ENCODE data around the gene PRDX5.
A peak's percentile ranks its signal among the peaks of the same experiment; 100 is the strongest.

PRDX5 gene

DNA sequence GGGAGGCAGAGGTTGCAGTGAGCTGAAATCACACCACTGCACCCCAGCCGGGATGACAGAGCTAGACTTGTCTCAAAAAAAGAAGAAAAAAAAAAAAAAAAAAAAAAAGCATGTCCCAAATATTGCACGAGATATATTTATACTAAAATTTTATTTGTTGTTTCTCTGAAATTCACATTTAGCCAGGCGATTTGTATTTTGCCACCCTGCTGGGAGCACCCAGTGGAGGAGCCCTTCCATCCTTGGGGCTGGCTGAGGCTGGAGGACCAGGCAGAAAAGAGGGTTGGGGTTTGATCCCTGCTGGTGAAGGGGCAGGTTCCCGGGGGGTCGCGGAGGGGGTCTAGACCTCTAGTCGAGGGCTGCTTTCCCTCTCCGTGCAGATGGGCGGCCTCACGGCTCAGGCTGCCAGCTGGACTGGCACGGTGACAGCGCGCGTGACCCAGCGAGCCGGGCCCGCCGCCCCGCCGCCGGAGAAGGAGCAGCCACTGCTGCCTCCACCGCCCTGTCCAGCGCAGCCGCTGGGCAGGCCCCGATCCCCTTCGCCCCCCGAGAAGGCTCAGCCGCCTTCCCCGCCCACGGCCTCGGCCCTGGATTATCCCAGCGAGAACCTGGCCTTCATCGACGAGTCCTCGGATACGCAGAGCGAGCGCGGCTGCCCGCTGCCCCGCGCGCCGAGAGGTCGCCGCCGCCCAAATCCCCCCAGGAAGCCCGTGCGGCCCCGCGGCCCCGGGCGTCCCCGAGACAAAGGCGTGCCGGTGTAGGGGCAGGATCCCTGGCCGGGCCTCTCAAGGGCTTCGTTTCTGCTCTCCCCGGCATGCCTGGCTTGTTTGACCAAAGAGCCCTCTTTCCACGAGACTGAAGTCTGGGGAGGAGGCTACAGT is 18.7 kb upstream of the PRDX5 start:
- TF ChIP-seq, protein P1, sequence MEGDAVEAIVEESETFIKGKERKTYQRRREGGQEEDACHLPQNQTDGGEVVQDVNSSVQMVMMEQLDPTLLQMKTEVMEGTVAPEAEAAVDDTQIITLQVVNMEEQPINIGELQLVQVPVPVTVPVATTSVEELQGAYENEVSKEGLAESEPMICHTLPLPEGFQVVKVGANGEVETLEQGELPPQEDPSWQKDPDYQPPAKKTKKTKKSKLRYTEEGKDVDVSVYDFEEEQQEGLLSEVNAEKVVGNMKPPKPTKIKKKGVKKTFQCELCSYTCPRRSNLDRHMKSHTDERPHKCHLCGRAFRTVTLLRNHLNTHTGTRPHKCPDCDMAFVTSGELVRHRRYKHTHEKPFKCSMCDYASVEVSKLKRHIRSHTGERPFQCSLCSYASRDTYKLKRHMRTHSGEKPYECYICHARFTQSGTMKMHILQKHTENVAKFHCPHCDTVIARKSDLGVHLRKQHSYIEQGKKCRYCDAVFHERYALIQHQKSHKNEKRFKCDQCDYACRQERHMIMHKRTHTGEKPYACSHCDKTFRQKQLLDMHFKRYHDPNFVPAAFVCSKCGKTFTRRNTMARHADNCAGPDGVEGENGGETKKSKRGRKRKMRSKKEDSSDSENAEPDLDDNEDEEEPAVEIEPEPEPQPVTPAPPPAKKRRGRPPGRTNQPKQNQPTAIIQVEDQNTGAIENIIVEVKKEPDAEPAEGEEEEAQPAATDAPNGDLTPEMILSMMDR (IDR thresholded peaks at IDR 0.05; ENCODE audit: insufficient read depth, low read length, poor library complexity, severe bottlenecking): no peak
- Histone ChIP-seq H3K36me3 (ENCODE audit: control insufficient read depth, insufficient read depth, low read length) (no peaks in the 10 kb centered on the region), H3K4me3 (replicated peaks; ENCODE audit: low read depth, low read length) (no peak overlapping the region), H3K27me3 (replicated peaks; ENCODE audit: control insufficient read depth, insufficient read depth, low read length) (peaks cover 5% of the 10 kb centered on the region)
- DNase-seq (ENCODE audit: extremely low read depth, insufficient read length): peak; percentile 9

GRCh38 chr11:64299847-64300648 is 17.9 kb upstream of the PRDX5 start, which contains the start of gene CATSPERZ:
Gene CATSPERZ, plus strand, starts transcription at chr11:64300358. Its CDS starts 53 bp downstream, at chr11:64300411.
- TF ChIP-seq, protein P1 (IDR thresholded peaks at IDR 0.05; ENCODE audit: insufficient read depth, low read length, poor library complexity, severe bottlenecking): peak; percentile 21
- DNase-seq (ENCODE audit: extremely low read depth, insufficient read length): peak; percentile 9
- Histone ChIP-seq H3K36me3 (ENCODE audit: control insufficient read depth, insufficient read depth, low read length) (no peaks in the 10 kb centered on the region), H3K4me3 (replicated peaks; ENCODE audit: low read depth, low read length) (peak within 1 kb of the TSS; percentile 25), H3K27me3 (replicated peaks; ENCODE audit: control insufficient read depth, insufficient read depth, low read length) (peaks cover 3% of the 10 kb centered on the region)

DNA sequence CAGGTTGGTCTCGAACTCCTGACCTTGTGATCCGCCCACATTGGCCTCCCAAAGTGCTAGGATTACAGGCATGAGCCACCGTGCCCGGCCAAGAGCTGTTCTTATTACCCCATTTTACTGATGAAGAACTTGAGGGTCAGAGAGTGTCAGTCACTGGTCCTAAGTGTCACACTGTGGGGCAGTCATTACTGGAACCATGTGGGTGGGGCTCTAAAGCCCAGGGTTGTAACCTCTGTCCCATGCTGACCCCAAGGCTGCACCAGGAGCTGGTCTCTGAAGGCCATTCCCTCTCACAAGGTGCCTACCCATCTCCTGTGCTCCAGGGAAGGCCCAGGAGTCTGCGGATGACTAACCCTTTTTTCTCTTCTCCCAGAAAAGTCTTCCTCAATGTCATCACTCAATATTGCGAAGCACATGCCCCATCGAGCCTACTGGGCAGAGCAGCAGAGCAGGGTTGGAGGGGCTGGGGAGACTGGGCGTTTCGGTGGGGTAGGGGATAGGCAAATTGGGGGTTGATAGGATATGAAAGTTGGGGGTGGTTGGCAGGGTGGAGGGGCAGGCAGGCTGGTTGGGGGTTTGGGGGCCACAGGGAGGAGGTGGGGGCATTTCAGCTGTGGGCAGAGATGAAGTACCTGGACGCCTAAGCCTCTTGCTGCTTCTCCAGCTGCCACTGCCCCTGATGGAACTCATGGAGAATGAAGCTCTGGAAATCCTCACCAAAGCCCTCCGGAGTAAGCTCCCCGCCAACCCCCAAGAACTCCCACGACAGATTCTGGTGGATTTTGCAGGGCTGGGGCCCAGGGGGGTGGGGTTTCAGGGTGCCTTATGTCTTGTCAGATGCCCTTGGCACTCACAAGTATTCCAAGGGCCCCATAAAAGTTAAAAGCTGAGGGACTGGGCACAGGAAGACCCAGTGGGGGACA is 14.6 kb upstream of the PRDX5 start:
- H3K4me3 ChIP-seq (replicated peaks; ENCODE audit: low read depth, low read length): peak overlapping the region; percentile 80

GRCh38 chr11:64304032-64304315 is 13.9 kb upstream of the PRDX5 start:
- Histone ChIP-seq H3K4me3 (replicated peaks; ENCODE audit: low read depth, low read length) (peak overlapping the region; percentile 80), H3K36me3 (ENCODE audit: control insufficient read depth, insufficient read depth, low read length) (peaks cover 3% of the 10 kb centered on the region), H3K27me3 (replicated peaks; ENCODE audit: control insufficient read depth, insufficient read depth, low read length) (no peaks in the 10 kb centered on the region; the same call in 1 of the 2 replicates)
- no peak for DNase-seq (ENCODE audit: extremely low read depth, insufficient read length)
- TF ChIP-seq, protein P1 (IDR thresholded peaks at IDR 0.05; ENCODE audit: insufficient read depth, low read length, poor library complexity, severe bottlenecking): no peak

More for the DNA sequence above, 14.6 kb upstream of the PRDX5 start:
- TF ChIP-seq, protein P1 (IDR thresholded peaks at IDR 0.05; ENCODE audit: insufficient read depth, low read length, poor library complexity, severe bottlenecking): no peak
- Histone ChIP-seq H3K36me3 (ENCODE audit: control insufficient read depth, insufficient read depth, low read length) (peaks cover 3% of the 10 kb centered on the region), H3K27me3 (replicated peaks; ENCODE audit: control insufficient read depth, insufficient read depth, low read length) (no peaks in the 10 kb centered on the region; the same call in none of the 2 replicates)
- DNase-seq (ENCODE audit: extremely low read depth, insufficient read length): no peak
